Retinal pigment epithelial cell (primary cell): ENCODE data around the gene MSI2.

Experiments used
- DNase-seq: peaks from one replicate; pipeline ENCODE4 v3.0.0-alpha.2; 2010; ENCODE audit warnings: low read depth
- H3K4me3 ChIP-seq: 2 replicates; pipeline ENCODE4 v1.5.1; 2011; ENCODE audit warnings: mild to moderate bottlenecking, low read length, control low read depth, moderate library complexity
- TF ChIP-seq, protein P1 (sequence below): conservative IDR thresholded peaks from 2 replicates; pipeline ENCODE4 v1.5.1; 2011; ENCODE audit warnings: low read depth, low read length, control low read depth, inconsistent platforms

The MSI2 gene

DNA sequence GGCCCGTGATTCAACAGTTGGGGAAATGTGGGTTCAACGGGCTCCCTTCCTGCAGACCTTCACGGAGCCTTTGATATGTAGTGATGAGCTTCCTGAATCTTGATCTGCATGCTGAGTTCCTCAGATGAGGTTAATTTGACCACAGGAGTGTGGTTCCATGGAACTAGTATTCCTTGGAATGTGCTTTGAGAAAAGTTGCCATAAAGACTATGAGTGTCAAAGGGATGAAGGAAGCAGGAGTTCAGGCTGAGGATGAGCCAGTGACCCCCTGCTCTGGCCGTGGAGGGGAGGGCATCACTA, 229.2 kb downstream of the MSI2 start:
- no peak overlapping the region for H3K4me3 ChIP-seq
- TF ChIP-seq, protein P1, sequence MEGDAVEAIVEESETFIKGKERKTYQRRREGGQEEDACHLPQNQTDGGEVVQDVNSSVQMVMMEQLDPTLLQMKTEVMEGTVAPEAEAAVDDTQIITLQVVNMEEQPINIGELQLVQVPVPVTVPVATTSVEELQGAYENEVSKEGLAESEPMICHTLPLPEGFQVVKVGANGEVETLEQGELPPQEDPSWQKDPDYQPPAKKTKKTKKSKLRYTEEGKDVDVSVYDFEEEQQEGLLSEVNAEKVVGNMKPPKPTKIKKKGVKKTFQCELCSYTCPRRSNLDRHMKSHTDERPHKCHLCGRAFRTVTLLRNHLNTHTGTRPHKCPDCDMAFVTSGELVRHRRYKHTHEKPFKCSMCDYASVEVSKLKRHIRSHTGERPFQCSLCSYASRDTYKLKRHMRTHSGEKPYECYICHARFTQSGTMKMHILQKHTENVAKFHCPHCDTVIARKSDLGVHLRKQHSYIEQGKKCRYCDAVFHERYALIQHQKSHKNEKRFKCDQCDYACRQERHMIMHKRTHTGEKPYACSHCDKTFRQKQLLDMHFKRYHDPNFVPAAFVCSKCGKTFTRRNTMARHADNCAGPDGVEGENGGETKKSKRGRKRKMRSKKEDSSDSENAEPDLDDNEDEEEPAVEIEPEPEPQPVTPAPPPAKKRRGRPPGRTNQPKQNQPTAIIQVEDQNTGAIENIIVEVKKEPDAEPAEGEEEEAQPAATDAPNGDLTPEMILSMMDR = no peak
- DNase-seq = no peak

DNA sequence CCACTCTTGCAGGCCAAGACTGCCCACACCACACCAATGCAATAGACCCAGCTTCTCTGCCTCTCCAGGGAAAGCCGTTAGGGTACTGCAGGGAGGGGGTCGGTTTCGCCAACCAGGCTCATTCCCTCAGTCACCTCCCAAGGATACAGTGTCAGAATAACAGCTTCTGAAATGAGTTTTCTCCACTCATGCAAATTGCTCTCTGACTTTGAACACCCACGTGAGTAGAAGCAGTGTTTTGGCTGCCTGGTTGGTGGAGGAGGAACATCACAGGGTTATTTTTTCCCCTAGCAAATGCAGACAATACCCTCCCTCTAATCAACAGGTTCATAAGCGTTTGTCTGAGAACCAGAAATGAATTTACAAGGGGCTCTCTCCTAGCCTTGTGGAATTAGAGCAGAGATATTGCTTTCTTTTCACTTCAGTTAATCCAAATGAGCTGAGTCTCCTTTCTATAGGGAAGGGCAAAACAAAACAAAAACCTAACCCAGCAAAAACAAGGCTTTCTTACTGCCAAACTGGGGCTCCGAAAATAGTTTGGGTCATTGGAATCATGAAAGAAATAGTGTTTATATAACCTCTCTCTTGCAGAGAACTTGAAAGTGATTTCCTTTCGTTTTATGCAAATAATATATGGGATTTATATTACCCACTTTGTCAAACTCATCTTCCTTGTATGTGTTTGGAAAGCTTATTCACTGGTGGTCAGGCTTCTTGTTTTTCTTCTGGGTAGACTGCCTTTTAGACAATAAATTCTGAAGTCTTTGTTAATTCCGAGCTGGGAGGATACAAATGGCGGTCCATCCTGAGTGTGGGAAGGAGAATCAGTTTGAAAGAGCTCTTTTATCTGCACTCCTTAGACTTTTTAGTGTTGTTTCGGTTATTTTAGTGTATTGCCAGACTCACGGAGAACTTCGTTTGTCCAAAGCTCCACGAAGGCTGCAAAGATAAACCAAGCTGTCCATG, 229.9 kb downstream of the MSI2 start:
- no peak for DNase-seq
- TF ChIP-seq, protein P1 = no peak
- H3K4me3 ChIP-seq = no peak overlapping the region

DNA sequence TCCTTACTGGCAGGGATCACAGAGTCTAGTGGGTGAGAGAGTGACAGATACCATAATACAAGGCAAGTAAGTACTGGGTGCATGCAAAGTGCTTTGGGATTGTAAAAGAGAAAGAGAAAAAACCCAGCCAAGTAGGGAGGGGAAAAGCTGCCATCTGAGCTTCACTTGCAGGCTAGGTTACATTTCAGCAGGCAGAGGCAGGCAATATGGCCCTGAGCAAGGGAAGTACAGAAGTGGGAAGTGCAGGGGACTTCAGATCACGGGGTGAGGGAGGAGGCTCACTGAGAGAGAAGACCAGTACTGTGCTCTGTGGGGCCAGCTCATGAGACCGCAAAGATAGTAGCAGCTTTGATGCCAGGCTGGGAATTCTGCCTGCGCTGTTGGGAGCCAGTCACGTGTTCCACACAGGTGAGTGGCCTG, 230.6 kb downstream of the MSI2 start:
- no peak for DNase-seq
- no peak overlapping the region for H3K4me3 ChIP-seq
- TF ChIP-seq, protein P1 = no peak

DNA sequence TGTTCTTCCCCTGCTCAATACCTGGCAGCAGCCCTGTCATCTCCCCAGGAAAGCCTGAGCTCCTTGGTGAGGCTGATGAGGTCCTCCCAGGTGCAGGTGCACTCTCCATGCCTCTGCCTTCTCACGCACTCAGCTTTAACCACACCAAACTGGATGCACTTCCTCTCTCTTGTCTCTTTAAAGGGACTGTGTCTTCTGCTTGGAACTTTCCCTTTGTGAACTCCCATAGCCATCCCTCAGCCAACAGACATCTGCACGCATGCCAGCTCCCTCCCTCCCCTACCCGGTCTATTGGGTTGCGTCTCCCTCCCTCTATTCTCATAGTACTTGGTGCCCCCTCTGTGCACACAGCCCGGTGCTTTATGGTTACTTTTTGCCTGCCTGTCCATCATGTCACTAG, 231.2 kb downstream of the MSI2 start:
- TF ChIP-seq, protein P1 = no peak
- H3K4me3 ChIP-seq = no peak overlapping the region
- DNase-seq = no peak

DNA sequence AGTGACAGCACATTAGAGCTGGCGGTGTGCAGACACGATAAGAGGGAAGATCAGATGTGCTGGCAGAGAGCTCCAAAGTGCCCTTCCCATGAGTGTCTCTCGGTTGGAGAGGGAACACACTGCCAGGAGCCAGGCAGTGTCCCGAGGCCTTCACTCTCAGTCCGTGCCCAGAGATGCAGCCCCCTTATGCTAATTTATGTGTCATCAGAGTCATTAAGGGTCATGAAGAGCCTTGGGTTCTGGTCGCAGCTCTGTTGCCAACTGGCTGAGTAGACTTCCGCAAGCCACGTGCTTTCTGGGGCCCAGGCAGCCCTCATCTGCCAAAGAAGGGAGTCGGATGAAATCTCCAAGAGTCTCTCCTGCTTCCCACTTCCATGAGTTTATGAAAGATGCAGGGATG, 232.5 kb downstream of the MSI2 start:
- no peak overlapping the region for H3K4me3 ChIP-seq
- DNase-seq = no peak
- TF ChIP-seq, protein P1 = no peak

DNA sequence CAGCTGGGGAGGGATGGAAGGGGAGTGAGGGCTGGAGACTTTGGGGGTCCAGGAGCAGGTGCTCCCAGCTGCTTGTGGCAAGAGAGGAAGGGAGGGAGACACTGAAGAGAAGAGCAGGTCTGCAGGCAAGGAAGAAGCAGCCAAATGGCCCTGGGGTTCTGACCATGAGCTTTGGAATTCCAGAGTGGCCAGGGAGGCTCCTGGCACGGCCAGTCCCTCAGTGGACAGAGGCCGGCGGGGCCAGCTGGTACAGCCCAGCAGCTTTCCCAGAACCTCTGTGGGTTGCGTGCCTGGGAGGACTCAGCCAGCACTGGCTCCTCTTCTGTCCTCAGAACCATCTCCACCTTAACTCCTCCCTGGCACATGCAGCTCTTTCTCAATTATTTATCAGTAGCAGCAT, 233.0 kb downstream of the MSI2 start:
- no peak for DNase-seq
- no peak overlapping the region for H3K4me3 ChIP-seq
- TF ChIP-seq, protein P1 = no peak
